ENCODE data around the gene CTNNA2. TPM values are rescaled to one million over a fixed set of nuclear protein-coding genes. Genes with fewer than 3 reads are reported as not detected.

The CTNNA2 gene
- total RNA-seq, 4 donors from 2014 or later: 0.19 TPM; not detected in 3

GRCh38 chr2:79920512-79921076, 407.7 kb downstream of the CTNNA2 start:
- no peak for TF ChIP-seq CTCF (IDR thresholded peaks at IDR 0.05)
- no peak for DNase-seq (ENCODE audit: low spot score)
- ATAC-seq (ENCODE audit: low FRiP score): no peak

GRCh38 chr2:79929624-79930023, 416.8 kb downstream of the CTNNA2 start:
- DNase-seq (ENCODE audit: low spot score) (no peak), ATAC-seq (ENCODE audit: low FRiP score) (no peak)
- no peak for TF ChIP-seq CTCF (IDR thresholded peaks at IDR 0.05)

- no peak for ATAC-seq (ENCODE audit: low FRiP score)
- TF ChIP-seq CTCF (IDR thresholded peaks at IDR 0.05): no peak
- DNase-seq (ENCODE audit: low spot score): no peak
Measured at GRCh38 chr2:79935046-79935732, 422.3 kb downstream of the CTNNA2 start.

GRCh38 chr2:79935771-79936657, 423.2 kb downstream of the CTNNA2 start:
- no peak for TF ChIP-seq CTCF (IDR thresholded peaks at IDR 0.05)
- DNase-seq (ENCODE audit: low spot score) (no peak), ATAC-seq (ENCODE audit: low FRiP score) (no peak)

- TF ChIP-seq CTCF (IDR thresholded peaks at IDR 0.05): no peak
- DNase-seq (ENCODE audit: low spot score) (no peak), ATAC-seq (ENCODE audit: low FRiP score) (no peak)
Measured at GRCh38 chr2:79936715-79937114, 423.9 kb downstream of the CTNNA2 start.

- ATAC-seq (ENCODE audit: low FRiP score): no peak
- no peak for DNase-seq (ENCODE audit: low spot score)
- no peak for TF ChIP-seq CTCF (IDR thresholded peaks at IDR 0.05)
Measured at GRCh38 chr2:79938648-79939047, 425.8 kb downstream of the CTNNA2 start.

Data from omental fat pad (tissue), 4 donors.